Suprapubic skin (tissue), 3 donors: Measurements from ENCODE around the gene ZNF546.

Source experiments
- EP300 ChIP-seq: sonication (generic); formaldehyde crosslinking; IDR thresholded peaks from one replicate; pipeline ENCODE4 v1.6.1; 2017; ENCODE audit warnings: antibody characterized with exemption
- POLR2A ChIP-seq, 2 donors: fragments of 450-650 bp; IDR thresholded peaks; one replicate each; pipeline ENCODE4 v1.6.1; 2017; ENCODE audit warnings: antibody characterized with exemption in 2 of 2, mild to moderate bottlenecking in 2 of 2, moderate library complexity in 2 of 2
- TF ChIP-seq, protein P1 (sequence below), 2 donors: fragments of 200-600 bp in 1 of 2; fragments of 450-650 bp in 1 of 2; sonication (generic) in 1 of 2; IDR thresholded peaks; one replicate each; pipeline ENCODE4 v1.5.1; 2016 to 2019; ENCODE audit warnings: antibody characterized with exemption in 2 of 2, mild to moderate bottlenecking in 1 of 2, moderate library complexity in 1 of 2

GRCh38 chr19:40009674-40010073 lies 12.8 kb downstream of the ZNF546 start:
- TF ChIP-seq, protein P1, sequence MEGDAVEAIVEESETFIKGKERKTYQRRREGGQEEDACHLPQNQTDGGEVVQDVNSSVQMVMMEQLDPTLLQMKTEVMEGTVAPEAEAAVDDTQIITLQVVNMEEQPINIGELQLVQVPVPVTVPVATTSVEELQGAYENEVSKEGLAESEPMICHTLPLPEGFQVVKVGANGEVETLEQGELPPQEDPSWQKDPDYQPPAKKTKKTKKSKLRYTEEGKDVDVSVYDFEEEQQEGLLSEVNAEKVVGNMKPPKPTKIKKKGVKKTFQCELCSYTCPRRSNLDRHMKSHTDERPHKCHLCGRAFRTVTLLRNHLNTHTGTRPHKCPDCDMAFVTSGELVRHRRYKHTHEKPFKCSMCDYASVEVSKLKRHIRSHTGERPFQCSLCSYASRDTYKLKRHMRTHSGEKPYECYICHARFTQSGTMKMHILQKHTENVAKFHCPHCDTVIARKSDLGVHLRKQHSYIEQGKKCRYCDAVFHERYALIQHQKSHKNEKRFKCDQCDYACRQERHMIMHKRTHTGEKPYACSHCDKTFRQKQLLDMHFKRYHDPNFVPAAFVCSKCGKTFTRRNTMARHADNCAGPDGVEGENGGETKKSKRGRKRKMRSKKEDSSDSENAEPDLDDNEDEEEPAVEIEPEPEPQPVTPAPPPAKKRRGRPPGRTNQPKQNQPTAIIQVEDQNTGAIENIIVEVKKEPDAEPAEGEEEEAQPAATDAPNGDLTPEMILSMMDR (IDR thresholded peaks at IDR 0.05) = no peak
- TF ChIP-seq EP300 (no peak), POLR2A (IDR thresholded peaks at IDR 0.05) (no peak)
